H1 (cell line): Measurements from ENCODE around the gene TSEN2. TPM values are rescaled to one million over a fixed set of nuclear protein-coding genes. Genes with fewer than 3 reads are reported as not detected.

ENCODE experiments used
- CTCF ChIA-PET: fragments of 300-600 bp; sonication (Branson Sonifier 250); formaldehyde crosslinking; loops from one replicate; lab custom pipeline; 2021; ENCODE audit not compliant: partially characterized antibody; lab: Charles Lee
- POLR2A ChIA-PET: fragments of 300-600 bp; sonication (Branson Sonifier 250); formaldehyde crosslinking; loops from one replicate; lab custom pipeline; 2021; ENCODE audit warnings: inconsistent platforms; ENCODE audit not compliant: partially characterized antibody; lab: Charles Lee
- DNase-seq, 2 experiments: peaks; one replicate each; pipeline versions ENCODE4 v3.0.0 to v3.0.0-alpha.2; 2010 to 2022; ENCODE audit warnings: low spot score in 2 of 2, low read depth in 1 of 2, mixed read lengths in 1 of 2
- FAIRE-seq: peaks from 2 replicates; lab custom pipeline; 2011; peaks lifted over from hg19 to GRCh38; lab: Jason Lieb, UNC
- H2AFZ ChIP-seq: 2 replicates; pipeline ENCODE4 v1.8.1; 2012; ENCODE audit warnings: low read length, inconsistent platforms
- H2AK5ac ChIP-seq: 2 replicates; pipeline ENCODE4 v1.6.1; 2013; ENCODE audit warnings: low read depth, low read length
- H2BK120ac ChIP-seq: replicated peaks from 2 replicates; pipeline ENCODE3; 2013; ENCODE audit warnings: low read depth, low read length, inconsistent platforms
- H2BK12ac ChIP-seq: 2 replicates; pipeline ENCODE4 v1.6.1; 2013; ENCODE audit warnings: low read depth, low read length
- H2BK15ac ChIP-seq: 2 replicates; pipeline ENCODE4 v1.6.1; 2013; ENCODE audit warnings: low read length
- H2BK20ac ChIP-seq: 2 replicates; pipeline ENCODE4 v1.6.1; 2013; ENCODE audit warnings: low read length
- H2BK5ac ChIP-seq: 2 replicates; pipeline ENCODE4 v1.6.1; 2013; ENCODE audit warnings: low read depth, low read length
- H3K14ac ChIP-seq: 2 replicates; pipeline ENCODE4 v1.6.1; 2013; ENCODE audit warnings: inconsistent platforms; ENCODE audit not compliant: insufficient read length
- H3K18ac ChIP-seq: 2 replicates; pipeline ENCODE4 v1.6.1; 2013; ENCODE audit warnings: low read length; ENCODE audit errors: extremely low read depth
- H3K23ac ChIP-seq: 2 replicates; pipeline ENCODE4 v1.6.1; 2013; ENCODE audit warnings: inconsistent platforms; ENCODE audit not compliant: insufficient read length
- H3K23me2 ChIP-seq: 2 replicates; pipeline ENCODE4 v1.6.1; 2013; ENCODE audit warnings: low read depth, low read length
- H3K27ac ChIP-seq: 2 replicates; pipeline ENCODE4 v1.6.1; 2011; ENCODE audit warnings: low read depth, low read length, inconsistent platforms
- H3K27me3 ChIP-seq, 4 experiments: replicated peaks in 1 of 4; 1 replicate in 1 of 4; 2 replicates in 3 of 4; pipeline versions ENCODE4 v1.6.1 to v1.8.1; 2011 to 2013; ENCODE audit warnings: low read length in 3 of 4, mild to moderate bottlenecking in 3 of 4, inconsistent platforms in 2 of 4, mixed read lengths in 2 of 4, moderate library complexity in 1 of 4; ENCODE audit not compliant: control insufficient read depth in 3 of 4, insufficient read depth in 3 of 4; ENCODE audit errors: extremely low read depth in 1 of 4
- H3K36me3 ChIP-seq, 4 experiments: 2 replicates each; pipeline versions ENCODE4 v1.6.1 to v1.8.1; 2011 to 2013; ENCODE audit warnings: mild to moderate bottlenecking in 4 of 4, low read length in 3 of 4, moderate library complexity in 2 of 4, control low read depth in 1 of 4, inconsistent platforms in 1 of 4; ENCODE audit not compliant: insufficient read depth in 4 of 4, control insufficient read depth in 2 of 4
- H3K4ac ChIP-seq: replicated peaks from 2 replicates; pipeline ENCODE3; 2013; ENCODE audit warnings: low read length, low read depth, mixed read lengths, inconsistent platforms; ENCODE audit not compliant: insufficient read length
- H3K4me1 ChIP-seq, 4 experiments: replicated peaks in 1 of 4; 1 replicate in 1 of 4; 2 replicates in 3 of 4; pipeline versions ENCODE4 v1.6.1 to v1.8.1; 2011 to 2013; ENCODE audit warnings: low read length in 3 of 4, inconsistent platforms in 2 of 4, mixed read lengths in 1 of 4; ENCODE audit not compliant: insufficient read depth in 4 of 4, control insufficient read depth in 3 of 4
- H3K4me2 ChIP-seq, 2 experiments: 2 replicates each; pipeline versions ENCODE4 v1.6.1 to v1.8.1; 2011 to 2013; ENCODE audit warnings: low read depth in 2 of 2, low read length in 2 of 2, control low read depth in 1 of 2, inconsistent platforms in 1 of 2, mild to moderate bottlenecking in 1 of 2; ENCODE audit not compliant: insufficient read depth in 1 of 2
- H3K4me3 ChIP-seq, 4 experiments: fragments of 200-600, 300-600 bp in 1 of 4; sonication (generic), shearing (Covaris generic), sonication (Bioruptor Twin) in 1 of 4; 2 replicates each; pipeline versions ENCODE4 v1.5.1 to v1.8.1; 2011 to 2016; ENCODE audit warnings: low read length in 4 of 4, low read depth in 3 of 4, control low read depth in 2 of 4, inconsistent platforms in 2 of 4, mild to moderate bottlenecking in 2 of 4, mixed read lengths in 1 of 4, moderate library complexity in 1 of 4; ENCODE audit not compliant: insufficient read depth in 2 of 4; ENCODE audit errors: extremely low read depth in 1 of 4
- H3K56ac ChIP-seq: replicated peaks from 2 replicates; pipeline ENCODE3; 2013; ENCODE audit warnings: low read depth, mild to moderate bottlenecking, mixed read lengths, low read length, inconsistent platforms; ENCODE audit not compliant: insufficient read length
- H3K79me1 ChIP-seq: 2 replicates; pipeline ENCODE4 v1.6.1; 2013; ENCODE audit warnings: low read depth, low read length, control low read depth
- H3K79me2 ChIP-seq, 2 experiments: 2 replicates each; pipeline versions ENCODE4 v1.6.1 to v1.8.1; 2012 to 2013; ENCODE audit warnings: low read length in 2 of 2, mild to moderate bottlenecking in 2 of 2, inconsistent platforms in 1 of 2; ENCODE audit not compliant: insufficient read depth in 2 of 2, control insufficient read depth in 1 of 2
- H3K9ac ChIP-seq, 4 experiments: replicated peaks in 1 of 4; 1 replicate in 1 of 4; 2 replicates in 3 of 4; pipeline versions ENCODE4 v1.6.1 to v1.8.1; 2011 to 2013; ENCODE audit warnings: low read depth in 3 of 4, low read length in 3 of 4, control low read depth in 2 of 4, mild to moderate bottlenecking in 2 of 4, moderate library complexity in 2 of 4, inconsistent platforms in 1 of 4; ENCODE audit errors: extremely low read depth in 1 of 4
- H3K9me3 ChIP-seq, 2 experiments: 2 replicates each; pipeline versions ENCODE4 v1.6.1 to v1.8.1; 2012 to 2013; ENCODE audit warnings: mild to moderate bottlenecking in 2 of 2, moderate library complexity in 2 of 2, control low read depth in 1 of 2, inconsistent platforms in 1 of 2, low read depth in 1 of 2, low read length in 1 of 2, mixed read lengths in 1 of 2; ENCODE audit not compliant: insufficient read depth in 2 of 2
- H4K20me1 ChIP-seq, 2 experiments: replicated peaks in 1 of 2; 2 replicates each; pipeline versions ENCODE3 to v1.8.1; 2011 to 2013; ENCODE audit warnings: inconsistent platforms in 2 of 2, low read length in 2 of 2, mild to moderate bottlenecking in 1 of 2; ENCODE audit not compliant: insufficient read depth in 2 of 2, control insufficient read depth in 1 of 2
- H4K5ac ChIP-seq: 2 replicates; pipeline ENCODE4 v1.6.1; 2013; ENCODE audit warnings: low read length, low read depth, mixed read lengths, inconsistent platforms; ENCODE audit not compliant: insufficient read length
- H4K8ac ChIP-seq: 2 replicates; pipeline ENCODE4 v1.8.0; 2013; ENCODE audit warnings: mild to moderate bottlenecking, moderate library complexity, low read length, inconsistent platforms; ENCODE audit not compliant: insufficient read depth; ENCODE audit errors: extremely low read depth
- H4K91ac ChIP-seq: replicated peaks from 2 replicates; pipeline ENCODE3; 2013; ENCODE audit warnings: low read length, mixed read lengths, inconsistent platforms; ENCODE audit not compliant: insufficient read length
- ASH2L ChIP-seq: fragments of 200-600, 300-600 bp; sonication (generic); IDR thresholded peaks from one replicate; pipeline ENCODE4 v1.7.1; 2017; ENCODE audit warnings: low read length
- ATF2 ChIP-seq: IDR thresholded peaks from 2 replicates; pipeline ENCODE4 v1.6.1; 2012; ENCODE audit warnings: low read length, inconsistent platforms
- BACH1 ChIP-seq: IDR thresholded peaks from 2 replicates; pipeline ENCODE4 v1.6.1; 2012; ENCODE audit warnings: low read length, improper control_type of control experiment
- CEBPB ChIP-seq: IDR thresholded peaks from 2 replicates; pipeline ENCODE4 v1.6.1; 2012; ENCODE audit warnings: low read depth, low read length
- CTBP2 ChIP-seq: IDR thresholded peaks from 2 replicates; pipeline ENCODE4 v1.7.0; 2011; ENCODE audit warnings: borderline replicate concordance, mild to moderate bottlenecking, moderate library complexity, mixed read lengths, low read length; ENCODE audit not compliant: insufficient read depth, insufficient read length
- RAD21 ChIP-seq, 2 experiments: IDR thresholded peaks in 1 of 2; conservative IDR thresholded peaks in 1 of 2; 2 replicates each; pipeline ENCODE4 v1.6.1; 2011; ENCODE audit warnings: low read depth in 2 of 2, low read length in 2 of 2, improper control_type of control experiment in 1 of 2, inconsistent platforms in 1 of 2, mild to moderate bottlenecking in 1 of 2, moderate library complexity in 1 of 2
- RNF2 ChIP-seq: fragments of 200-900, 300-1000 bp; sonication (generic); IDR thresholded peaks from 2 replicates; pipeline ENCODE4 v1.7.1; 2016; ENCODE audit warnings: borderline replicate concordance, low read depth, mild to moderate bottlenecking, antibody characterized with exemption, low read length; ENCODE audit not compliant: poor library complexity, severe bottlenecking; ENCODE audit errors: missing control alignments
- SIN3A ChIP-seq, 2 experiments: IDR thresholded peaks in 1 of 2; conservative IDR thresholded peaks in 1 of 2; 2 replicates each; pipeline ENCODE4 v1.6.1; 2011 to 2012; ENCODE audit warnings: low read length in 2 of 2, improper control_type of control experiment in 1 of 2, low read depth in 1 of 2, mild to moderate bottlenecking in 1 of 2
- TBP ChIP-seq: IDR thresholded peaks from 2 replicates; pipeline ENCODE4 v1.6.1; 2011; ENCODE audit warnings: low read depth, low read length, improper control_type of control experiment
- USF2 ChIP-seq: IDR thresholded peaks from 2 replicates; pipeline ENCODE4 v1.6.1; 2011; ENCODE audit warnings: low read length, improper control_type of control experiment
- WGBS, 2 experiments: shearing (Covaris generic) in 1 of 2; methylation state at CpG; one replicate each; pipeline versions ENCODE4 v1.1.6 to v1.1.7; 2013 to 2015; ENCODE audit warnings: low lambda C conversion rate in 2 of 2, mixed read lengths in 2 of 2, inconsistent platforms in 1 of 2, low coverage in 1 of 2, missing lambda C conversion rate in 1 of 2; ENCODE audit not compliant: insufficient replicate concordance in 2 of 2, insufficient coverage in 1 of 2, insufficient read length in 1 of 2; ENCODE audit errors: extremely low coverage in 1 of 2, missing lambda C conversion rate in 1 of 2; 5-methylcytosine and 5-hydroxymethylcytosine counted together
- polyA plus RNA-seq, 7 experiments: library from polyadenylated mRNA; depleted of rRNA in 3 of 7; stranded (reverse) in 5 of 7; unstranded in 2 of 7; fragments of >200 nt in 5 of 7; fragments of 200-250 nt in 2 of 7; gene quantifications; 1 replicate in 5 of 7; 2 replicates in 1 of 7; 4 replicates in 1 of 7; pipeline versions ENCODE4 v1.2.1 to v1.2.3, GENCODE V29; 2011 to 2013; ENCODE audit warnings: missing spikeins in 2 of 7, mixed read lengths in 2 of 7
- total RNA-seq: library from RNA; stranded (reverse); fragmentation: NEBNext Ultra II Directional; extraction: Animal tissue kit (Norgen Biotek cat#: 25700); gene quantifications from 2 replicates; pipeline ENCODE4 v1.2.1, GENCODE V29; 2021

TSEN2 gene
- total and polyA plus RNA-seq, 2 of the 8 experiments (the other 6 are each of a cell fraction or from before 2014, with no cell fraction given), result 16.1 to 22.4 TPM

GRCh38 chr3:12509466-12509865 is 25.2 kb downstream of the TSEN2 start:
- Histone ChIP-seq H3K4me3 (no peak overlapping the region), H3K79me1 (no peaks in the 10 kb centered on the region), H2AFZ (no peak overlapping the region), H4K5ac (no peak overlapping the region), H3K4ac (no peak overlapping the region), H3K56ac (no peak overlapping the region), H3K4me2 (no peak overlapping the region), H2BK120ac (no peak overlapping the region), H3K36me3 (peaks cover 2 to 35% (median 12%) of the 10 kb centered on the region in 4 experiments; a peak in 7 of 8 replicates), H3K23ac (no peak overlapping the region), H3K79me2 (no peaks in the 10 kb centered on the region), H4K91ac (no peak overlapping the region), H3K9ac (no peak overlapping the region), H2AK5ac (no peak overlapping the region), H3K27ac (no peak overlapping the region), H3K27me3 (no peaks in the 10 kb centered on the region), H3K9me3 (no peaks in the 10 kb centered on the region), H2BK12ac (no peak overlapping the region), H4K8ac (no peak overlapping the region), H3K23me2 (no peaks in the 10 kb centered on the region), H3K18ac (no peak overlapping the region), H4K20me1 (no peaks in the 10 kb centered on the region), H3K14ac (no peak overlapping the region), H2BK5ac (no peak overlapping the region), H3K4me1 (no peaks in the 10 kb centered on the region), H2BK20ac (no peak overlapping the region), H2BK15ac (no peak overlapping the region)
- CTCF ChIA-PET, result interaction anchor here (0.6 to 5.1 kb wide), 3 partner anchors 14 to 734 kb away, joined by 3 to 32 read pairs (median 3); no protein-coding TSS in a partner anchor
- WGBS, 2 experiments, result 89% methylated on average over 3 of the region's 3 CpGs; no CpG with 5 or more reads in 1 of the 2 experiments
- FAIRE-seq (no peak), DNase-seq (no peak)
- POLR2A ChIA-PET, result no interaction called here
- TF ChIP-seq CTBP2 (no peak), SIN3A (conservative IDR thresholded peaks at IDR 0.05 in 1 of 2, IDR thresholded peaks at IDR 0.05 in 1 of 2; ENCODE audit: low read depth in 1 of 2, low read length in 2 of 2) (no peak), TBP (no peak), RNF2 (no peak), ASH2L (no peak), CEBPB (no peak), BACH1 (no peak), USF2 (no peak), RAD21 (IDR thresholded peaks at IDR 0.05 in 1 of 2, conservative IDR thresholded peaks at IDR 0.05 in 1 of 2; ENCODE audit: low read depth in 2 of 2, low read length in 2 of 2) (no peak), ATF2 (no peak)
